ENCODE measurements around the gene IL4R.
"Not testable (repeated sequence)": the region's sequence is repeated elsewhere in the genome, so short reads cannot be mapped to it uniquely, and the experiment has no call there.

The IL4R gene

DNA sequence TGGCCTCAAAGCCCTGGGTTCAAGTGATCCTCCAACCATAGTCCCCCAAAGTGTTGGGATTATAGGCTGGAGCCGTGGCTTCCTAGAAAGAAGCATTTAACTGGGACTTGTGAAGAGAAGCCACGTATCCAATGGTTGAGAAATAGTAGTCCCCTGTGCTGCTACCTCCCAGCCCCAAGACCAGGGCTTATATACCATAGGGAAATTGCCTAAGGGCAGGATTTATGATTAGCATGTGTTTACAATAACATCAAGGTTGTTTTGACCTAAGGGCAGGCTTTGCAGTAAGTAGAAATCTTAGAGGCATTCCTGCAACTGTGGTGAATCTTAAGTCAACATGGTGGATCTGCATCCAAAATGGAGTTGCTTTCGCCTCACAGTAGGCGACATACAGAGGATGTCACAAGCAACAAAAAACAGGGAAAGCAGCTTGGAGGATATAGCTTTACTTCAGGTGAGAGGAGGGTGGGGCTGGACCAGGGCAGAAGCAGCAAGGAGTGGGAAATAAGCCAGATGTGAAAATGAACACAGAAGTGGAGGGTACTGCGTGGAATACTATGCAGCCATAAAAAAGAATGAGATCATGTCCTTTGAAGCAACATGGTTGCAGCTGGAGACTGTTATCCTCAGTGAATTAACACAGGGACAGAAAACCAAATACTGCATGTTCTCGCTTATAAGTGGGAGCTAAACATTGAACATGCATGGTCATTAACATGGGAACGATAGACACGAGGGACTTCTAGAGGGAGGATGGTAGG lies 26.5 kb upstream of the IL4R start:
- Histone ChIP-seq H3K79me2 (ENCODE audit: insufficient read depth, low read length) (no peaks in the 10 kb centered on the region), H3K4me2 (ENCODE audit: low read depth, low read length, poor library complexity, severe bottlenecking) (no peak overlapping the region), H3F3A (ENCODE audit: low read depth) (no peaks in the 10 kb centered on the region), H3K9me2 (replicated peaks; ENCODE audit: low read depth, low read length) (no peaks in the 10 kb centered on the region), H4K20me1 (ENCODE audit: insufficient read depth, low read length, poor library complexity, severe bottlenecking) (no peaks in the 10 kb centered on the region), H3K4me3 (ENCODE audit: low read length, poor library complexity, severe bottlenecking) (no peak overlapping the region), H3K27me3 (ENCODE audit: insufficient read depth, low read length, poor library complexity, severe bottlenecking) (no peaks in the 10 kb centered on the region), H3K36me3 (ENCODE audit: insufficient read depth, low read length) (no peaks in the 10 kb centered on the region), H3K9ac (ENCODE audit: low read depth, low read length, poor library complexity, severe bottlenecking) (no peak overlapping the region), H3K4me1 (ENCODE audit: insufficient read depth, low read length, poor library complexity, severe bottlenecking) (peaks cover 4% of the 10 kb centered on the region), H2AFZ (ENCODE audit: low read length) (no peak overlapping the region), H3K9me3 (ENCODE audit: insufficient read depth, low read depth, low read length) (no peaks in the 10 kb centered on the region)
- TF ChIP-seq EZH2phosphoT487 (IDR thresholded peaks at IDR 0.05; ENCODE audit: borderline replicate concordance): no peak
- TF ChIP-seq, protein P1, sequence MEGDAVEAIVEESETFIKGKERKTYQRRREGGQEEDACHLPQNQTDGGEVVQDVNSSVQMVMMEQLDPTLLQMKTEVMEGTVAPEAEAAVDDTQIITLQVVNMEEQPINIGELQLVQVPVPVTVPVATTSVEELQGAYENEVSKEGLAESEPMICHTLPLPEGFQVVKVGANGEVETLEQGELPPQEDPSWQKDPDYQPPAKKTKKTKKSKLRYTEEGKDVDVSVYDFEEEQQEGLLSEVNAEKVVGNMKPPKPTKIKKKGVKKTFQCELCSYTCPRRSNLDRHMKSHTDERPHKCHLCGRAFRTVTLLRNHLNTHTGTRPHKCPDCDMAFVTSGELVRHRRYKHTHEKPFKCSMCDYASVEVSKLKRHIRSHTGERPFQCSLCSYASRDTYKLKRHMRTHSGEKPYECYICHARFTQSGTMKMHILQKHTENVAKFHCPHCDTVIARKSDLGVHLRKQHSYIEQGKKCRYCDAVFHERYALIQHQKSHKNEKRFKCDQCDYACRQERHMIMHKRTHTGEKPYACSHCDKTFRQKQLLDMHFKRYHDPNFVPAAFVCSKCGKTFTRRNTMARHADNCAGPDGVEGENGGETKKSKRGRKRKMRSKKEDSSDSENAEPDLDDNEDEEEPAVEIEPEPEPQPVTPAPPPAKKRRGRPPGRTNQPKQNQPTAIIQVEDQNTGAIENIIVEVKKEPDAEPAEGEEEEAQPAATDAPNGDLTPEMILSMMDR (conservative IDR thresholded peaks at IDR 0.05; ENCODE audit: low read length): no peak

DNA sequence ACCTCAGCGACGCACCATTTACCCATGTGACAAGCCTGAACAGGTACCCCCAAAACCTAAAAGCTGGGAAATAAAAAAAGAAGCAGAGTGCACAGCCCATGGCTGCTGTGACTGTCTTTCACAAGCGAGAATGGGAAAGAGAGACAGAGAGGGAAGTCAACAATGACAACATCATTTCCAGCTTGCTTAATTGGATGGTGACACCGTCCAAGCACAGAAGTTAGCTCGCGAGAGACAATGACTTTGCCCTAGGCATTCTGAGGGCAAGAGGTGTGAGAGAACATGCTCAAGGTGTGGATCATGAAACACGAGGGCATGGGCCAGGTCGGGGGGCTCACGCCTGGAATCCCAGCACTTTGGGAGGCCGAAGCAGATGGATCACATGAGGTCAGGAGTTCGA lies 25.9 kb upstream of the IL4R start:
- Histone ChIP-seq H4K20me1 (ENCODE audit: insufficient read depth, low read length, poor library complexity, severe bottlenecking) (no peaks in the 10 kb centered on the region), H3K36me3 (ENCODE audit: insufficient read depth, low read length) (no peaks in the 10 kb centered on the region), H3K4me3 (ENCODE audit: low read length, poor library complexity, severe bottlenecking) (no peak overlapping the region), H2AFZ (ENCODE audit: low read length) (no peak overlapping the region), H3K9me2 (replicated peaks; ENCODE audit: low read depth, low read length) (no peaks in the 10 kb centered on the region), H3K9me3 (ENCODE audit: insufficient read depth, low read depth, low read length) (no peaks in the 10 kb centered on the region), H3F3A (ENCODE audit: low read depth) (no peaks in the 10 kb centered on the region), H3K4me2 (ENCODE audit: low read depth, low read length, poor library complexity, severe bottlenecking) (no peak overlapping the region), H3K79me2 (ENCODE audit: insufficient read depth, low read length) (no peaks in the 10 kb centered on the region), H3K27me3 (ENCODE audit: insufficient read depth, low read length, poor library complexity, severe bottlenecking) (no peaks in the 10 kb centered on the region), H3K4me1 (ENCODE audit: insufficient read depth, low read length, poor library complexity, severe bottlenecking) (peaks cover 4% of the 10 kb centered on the region), H3K9ac (ENCODE audit: low read depth, low read length, poor library complexity, severe bottlenecking) (no peak overlapping the region)
- no peak for TF ChIP-seq EZH2phosphoT487 (IDR thresholded peaks at IDR 0.05; ENCODE audit: borderline replicate concordance)
- TF ChIP-seq, protein P1 (conservative IDR thresholded peaks at IDR 0.05; ENCODE audit: low read length): no peak

GRCh38 chr16:27288313-27288712 lies 25.5 kb upstream of the IL4R start:
- H3K4me2 ChIP-seq (ENCODE audit: low read depth, low read length, poor library complexity, severe bottlenecking); H3K4me1 ChIP-seq (ENCODE audit: insufficient read depth, low read length, poor library complexity, severe bottlenecking); H3F3A ChIP-seq (ENCODE audit: low read depth); H2AFZ ChIP-seq (ENCODE audit: low read length); H3K9ac ChIP-seq (ENCODE audit: low read depth, low read length, poor library complexity, severe bottlenecking); H3K9me3 ChIP-seq (ENCODE audit: insufficient read depth, low read depth, low read length); H3K4me3 ChIP-seq (ENCODE audit: low read length, poor library complexity, severe bottlenecking); H3K9me2 ChIP-seq (replicated peaks; ENCODE audit: low read depth, low read length); H4K20me1 ChIP-seq (ENCODE audit: insufficient read depth, low read length, poor library complexity, severe bottlenecking); H3K36me3 ChIP-seq (ENCODE audit: insufficient read depth, low read length); H3K79me2 ChIP-seq (ENCODE audit: insufficient read depth, low read length); H3K27me3 ChIP-seq (ENCODE audit: insufficient read depth, low read length, poor library complexity, severe bottlenecking): not testable (repeated sequence)

DNA sequence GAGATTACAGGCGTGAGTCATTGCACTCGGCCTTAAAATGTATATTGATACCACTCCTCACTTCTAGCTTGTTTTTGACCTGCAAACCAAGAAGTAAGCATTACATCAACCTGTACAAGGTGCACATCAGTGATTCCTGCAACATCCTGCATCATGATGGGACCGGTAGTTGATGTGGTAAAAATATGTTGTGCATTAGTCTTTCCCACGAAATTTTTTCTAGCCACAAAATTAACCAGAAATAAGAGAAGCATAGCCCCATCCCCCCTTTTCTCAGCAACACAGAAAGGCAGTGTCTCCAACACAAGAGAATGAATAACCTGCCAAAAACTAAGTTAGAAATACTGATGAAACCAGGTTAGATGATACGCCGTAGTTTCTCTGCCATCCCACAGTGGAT lies 24.1 kb upstream of the IL4R start:
- no peaks in the 10 kb centered on the region for H3K36me3 ChIP-seq (ENCODE audit: insufficient read depth, low read length)
- no peaks in the 10 kb centered on the region for H3K27me3 ChIP-seq (ENCODE audit: insufficient read depth, low read length, poor library complexity, severe bottlenecking)
- peaks cover 4% of the 10 kb centered on the region for H3K4me1 ChIP-seq (ENCODE audit: insufficient read depth, low read length, poor library complexity, severe bottlenecking)
- H4K20me1 ChIP-seq (ENCODE audit: insufficient read depth, low read length, poor library complexity, severe bottlenecking): no peaks in the 10 kb centered on the region
- no peaks in the 10 kb centered on the region for H3K79me2 ChIP-seq (ENCODE audit: insufficient read depth, low read length)
- H3K9me3 ChIP-seq (ENCODE audit: insufficient read depth, low read depth, low read length): no peaks in the 10 kb centered on the region
- TF ChIP-seq, protein P1 (conservative IDR thresholded peaks at IDR 0.05; ENCODE audit: low read length): no peak
- no peak for TF ChIP-seq EZH2phosphoT487 (IDR thresholded peaks at IDR 0.05; ENCODE audit: borderline replicate concordance)
- H2AFZ ChIP-seq (ENCODE audit: low read length): no peak overlapping the region
- no peak overlapping the region for H3K9ac ChIP-seq (ENCODE audit: low read depth, low read length, poor library complexity, severe bottlenecking)
- H3K9me2 ChIP-seq (replicated peaks; ENCODE audit: low read depth, low read length): no peaks in the 10 kb centered on the region
- no peak overlapping the region for H3K4me2 ChIP-seq (ENCODE audit: low read depth, low read length, poor library complexity, severe bottlenecking)
- no peak overlapping the region for H3K4me3 ChIP-seq (ENCODE audit: low read length, poor library complexity, severe bottlenecking)
- no peaks in the 10 kb centered on the region for H3F3A ChIP-seq (ENCODE audit: low read depth)

All from Loucy (cell line).